ENCODE measurements around the gene TRMT10A. TPM values are rescaled to one million over a fixed set of nuclear protein-coding genes. Genes with fewer than 3 reads are reported as not detected.
A peak's percentile ranks its signal among the peaks of the same experiment; 100 is the strongest.

The TRMT10A gene, protein sequence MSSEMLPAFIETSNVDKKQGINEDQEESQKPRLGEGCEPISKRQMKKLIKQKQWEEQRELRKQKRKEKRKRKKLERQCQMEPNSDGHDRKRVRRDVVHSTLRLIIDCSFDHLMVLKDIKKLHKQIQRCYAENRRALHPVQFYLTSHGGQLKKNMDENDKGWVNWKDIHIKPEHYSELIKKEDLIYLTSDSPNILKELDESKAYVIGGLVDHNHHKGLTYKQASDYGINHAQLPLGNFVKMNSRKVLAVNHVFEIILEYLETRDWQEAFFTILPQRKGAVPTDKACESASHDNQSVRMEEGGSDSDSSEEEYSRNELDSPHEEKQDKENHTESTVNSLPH
- total RNA-seq (1 to 10 TPM; 2.5 to 5.3 (median 3.1) TPM), polyA plus RNA-seq (1 to 10 TPM; 2.5 to 4.6 TPM)
- long read RNA-seq, donor 1, partial matches to known transcripts = 0 of 4 reads
- long read RNA-seq, donor 1, other reads (novel, unspliced or antisense) = 2 of 4 reads
- long read RNA-seq, donor 2, partial matches to known transcripts = 0 of 4 reads
- long read RNA-seq, donor 2, other reads (novel, unspliced or antisense) = 0 of 4 reads
- long read RNA-seq, donor 3, partial matches to known transcripts = 0 of 7 reads
- long read RNA-seq, donor 3, other reads (novel, unspliced or antisense) = 4 of 7 reads

- no peaks in the 10 kb centered on the region for H3K27me3 ChIP-seq
- 0% methylated on average over 48 of the region's 48 CpGs for WGBS, 3 donors
- peak within 1 kb of the TSS; percentile 94 to 97 for H3K27ac ChIP-seq
- TF ChIP-seq POLR2A (IDR thresholded peaks at IDR 0.05) (peak; percentile 55), EP300 (IDR thresholded peaks at IDR 0.05) (peak; percentile 20), CTCF (IDR thresholded peaks at IDR 0.05) (peak; percentile 17 to 47 (median 26))
- peak; percentile 97 to 99 (median 98) for DNase-seq
- peak within 1 kb of the TSS; percentile 72 for H3K4me3 ChIP-seq
- peaks cover 2% of the 10 kb centered on the region for H3K4me1 ChIP-seq (ENCODE audit: insufficient read depth)
- H3K9me3 ChIP-seq = no peaks in the 10 kb centered on the region
- intact Hi-C loops (cut with DNase I) = loop anchor here (5.0 to 10.0 kb wide), 6 partner anchors 81 to 389 kb away; partner anchors contain the start of genes LAMTOR3 (in 3 of the 4), DNAJB14 (in 1 of the 4) and H2AZ1 (in 1 of the 4)
- no peaks in the 10 kb centered on the region for H3K36me3 ChIP-seq
Measured at GRCh38 chr4:99563310-99564186, at the start of gene TRMT10A. TRMT10A (minus strand) TSS chr4:99564039; CDS start chr4:99559338, 4,701 bp downstream.

DNA sequence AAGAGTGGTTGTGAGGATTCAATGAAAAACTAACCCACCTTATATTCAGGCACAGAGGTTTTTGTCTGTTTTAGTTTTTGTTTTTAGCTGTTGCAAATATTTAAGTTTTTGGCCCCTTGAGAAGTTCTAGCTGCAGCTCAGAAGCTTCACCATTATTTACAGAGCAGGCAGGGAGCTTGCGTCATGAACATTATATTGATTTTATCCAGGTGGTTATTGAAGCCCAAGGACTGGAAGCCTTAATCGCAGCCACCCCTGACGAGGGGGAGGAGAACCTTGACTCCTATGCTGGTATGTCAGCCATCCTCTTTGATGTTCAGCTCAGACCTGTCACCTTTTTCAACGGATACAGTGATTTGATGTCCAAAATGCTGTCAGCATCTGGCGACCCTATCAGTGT lies 48.9 kb upstream of the TRMT10A start:
- Histone ChIP-seq H3K4me3 (no peak overlapping the region), H3K27me3 (no peaks in the 10 kb centered on the region), H3K4me1 (ENCODE audit: insufficient read depth) (no peaks in the 10 kb centered on the region), H3K36me3 (no peaks in the 10 kb centered on the region), H3K9me3 (no peaks in the 10 kb centered on the region), H3K27ac (no peak overlapping the region)
- no peak for TF ChIP-seq EP300 (IDR thresholded peaks at IDR 0.05)
- no peak for TF ChIP-seq CTCF (IDR thresholded peaks at IDR 0.05)
- TF ChIP-seq POLR2A (IDR thresholded peaks at IDR 0.05) = no peak
- DNase-seq = no peak
- WGBS, 3 donors = 39 to 47% (median 42%) methylated on average over 5 of the region's 5 CpGs
- intact Hi-C loops (cut with DNase I) = no loop called here

DNA sequence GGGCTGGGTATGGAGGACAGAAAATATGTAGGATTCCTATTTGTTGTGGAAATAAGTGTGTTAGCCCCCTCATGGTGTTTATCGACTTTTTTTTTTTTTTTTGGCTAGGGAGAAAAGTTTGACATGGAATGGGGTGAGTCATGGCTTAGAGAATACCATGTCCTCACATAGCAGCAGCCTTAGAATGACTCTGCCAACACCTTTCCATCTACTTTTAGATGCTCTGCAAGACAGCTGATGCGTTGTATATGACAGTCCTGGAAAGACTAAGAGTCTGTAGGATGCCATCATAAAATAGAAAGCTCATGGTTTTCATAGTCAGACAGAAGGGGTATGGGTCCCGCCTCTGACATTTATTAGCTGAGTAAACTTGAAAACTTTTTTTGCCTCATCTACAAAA lies 48.4 kb upstream of the TRMT10A start:
- no peak for DNase-seq
- no peak overlapping the region for H3K4me3 ChIP-seq
- TF ChIP-seq CTCF (IDR thresholded peaks at IDR 0.05) (no peak), POLR2A (IDR thresholded peaks at IDR 0.05) (no peak), EP300 (IDR thresholded peaks at IDR 0.05) (no peak)
- H3K36me3 ChIP-seq = no peaks in the 10 kb centered on the region
- H3K27me3 ChIP-seq = no peaks in the 10 kb centered on the region
- WGBS, 3 donors = 73 to 76% (median 76%) methylated on average over 3 of the region's 3 CpGs
- H3K27ac ChIP-seq = no peak overlapping the region
- H3K4me1 ChIP-seq (ENCODE audit: insufficient read depth) = no peaks in the 10 kb centered on the region
- no peaks in the 10 kb centered on the region for H3K9me3 ChIP-seq
- intact Hi-C loops (cut with DNase I) = no loop called here

- no peak for DNase-seq
- WGBS, 3 donors = 77 to 83% (median 80%) methylated on average over 5 of the region's 5 CpGs
- Histone ChIP-seq H3K4me3 (no peak overlapping the region), H3K36me3 (no peaks in the 10 kb centered on the region), H3K9me3 (no peaks in the 10 kb centered on the region), H3K4me1 (ENCODE audit: insufficient read depth) (no peaks in the 10 kb centered on the region), H3K27ac (no peak overlapping the region), H3K27me3 (no peaks in the 10 kb centered on the region)
- intact Hi-C loops (cut with DNase I) = no loop called here
- TF ChIP-seq CTCF (IDR thresholded peaks at IDR 0.05) (no peak), POLR2A (IDR thresholded peaks at IDR 0.05) (no peak), EP300 (IDR thresholded peaks at IDR 0.05) (no peak)
Measured at GRCh38 chr4:99610605-99611175, 46.9 kb upstream of the TRMT10A start.
